ENCODE results near the gene MAP1A. TPM values are rescaled to one million over a fixed set of nuclear protein-coding genes. Genes with fewer than 3 reads are reported as not detected.
"Not testable (repeated sequence)": the region's sequence is repeated elsewhere in the genome, so short reads cannot be mapped to it uniquely, and the experiment has no call there.

MAP1A gene
- total RNA-seq, 2 donors from 2014 or later: 23.8 to 24.5 TPM

DNA sequence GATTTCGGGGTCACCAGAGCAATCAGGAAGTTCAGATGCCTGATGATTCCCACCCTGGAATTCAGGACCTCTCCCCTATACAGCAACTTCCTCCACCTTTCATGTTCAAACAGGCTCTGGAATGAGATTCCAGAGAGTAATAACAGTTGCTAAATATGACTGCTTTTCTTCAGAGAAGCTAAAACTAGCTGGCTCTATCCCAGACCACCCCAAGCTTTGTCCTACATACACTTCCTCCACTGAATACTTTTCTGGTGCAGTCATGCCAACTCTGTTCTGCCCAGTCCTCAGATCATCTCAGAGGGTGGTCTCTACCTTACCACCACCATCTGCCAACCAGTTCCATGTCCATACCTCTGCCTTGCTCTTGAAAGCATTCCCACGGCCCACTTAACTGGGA, 49.2 kb downstream of the MAP1A start:
- intact Hi-C loops (cut with DNase I); ATAC-seq; DNase-seq: not testable (repeated sequence)

DNA sequence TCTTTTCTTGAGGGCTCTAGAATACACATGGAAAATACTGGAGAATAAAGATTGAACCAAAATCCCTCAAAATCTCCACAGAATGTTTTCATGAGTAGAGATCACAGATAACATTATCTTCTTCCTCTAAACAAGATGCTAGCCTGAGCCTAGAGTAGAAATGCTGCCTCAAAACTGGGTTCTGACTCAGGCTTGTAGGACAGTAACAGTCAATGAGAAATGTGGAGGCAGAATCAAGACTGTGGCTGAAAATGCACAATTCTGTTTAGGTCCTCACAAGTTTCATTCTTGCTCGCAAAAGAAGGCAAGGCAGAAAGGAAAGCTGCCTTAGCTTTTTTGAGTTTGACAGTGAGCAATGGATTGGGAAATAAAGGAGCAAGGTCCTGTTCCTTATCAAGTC, 57.2 kb downstream of the MAP1A start:
- ATAC-seq; DNase-seq; intact Hi-C loops (cut with DNase I): not testable (repeated sequence)

Other genes with a start within 250 kb of the MAP1A start
- not detected for gene TGM7, start 215.4 kb upstream of the MAP1A start, total RNA-seq
- gene LCMT2, start 187.0 kb upstream of the MAP1A start, total RNA-seq: 10 to 100 TPM in 1 of 2 donors, 1 to 10 TPM in 1; 7.5 to 10.9 TPM
- 10 to 100 TPM; 13.2 to 15.3 TPM for gene ZSCAN29, start 146.6 kb upstream of the MAP1A start, total RNA-seq
- gene TUBGCP4, start 146.5 kb upstream of the MAP1A start, total RNA-seq: 10 to 100 TPM; 11.3 to 12.6 TPM
- gene TP53BP1, start 24.5 kb upstream of the MAP1A start, total RNA-seq: 10 to 100 TPM; 30.1 to 33.5 TPM
- gene PPIP5K1, start 72.6 kb downstream of the MAP1A start, total RNA-seq: 10 to 100 TPM; 19.4 to 22.3 TPM
- 1 to 10 TPM; 3.7 to 5.5 TPM for gene CKMT1B, start 76.4 kb downstream of the MAP1A start, total RNA-seq
- under 1 TPM; 0.12 to 0.18 TPM for gene STRC, start 101.2 kb downstream of the MAP1A start, total RNA-seq
- gene CATSPER2, start 131.2 kb downstream of the MAP1A start, total RNA-seq: 1 to 10 TPM; 1.1 to 2.1 TPM
- gene CKMT1A, start 176.3 kb downstream of the MAP1A start, total RNA-seq: 1 to 10 TPM; 1.7 to 3.8 TPM
- 100 to 1,000 TPM; 260 to 267 TPM for gene PDIA3, start 228.8 kb downstream of the MAP1A start, total RNA-seq